GM18507 (cell line): ENCODE data around the gene PAFAH2.

ENCODE experiments used
- DNase-seq: peaks from one replicate; pipeline ENCODE4 v3.0.0; 2011; ENCODE audit warnings: low read depth; ENCODE audit not compliant: insufficient read length; ENCODE audit errors: extremely low spot score
- FAIRE-seq: peaks from 2 replicates; lab custom pipeline; 2011; peaks lifted over from hg19 to GRCh38; lab: Jason Lieb, UNC

The PAFAH2 gene

GRCh38 chr1:26016953-26017545 lies 19.2 kb upstream of the PAFAH2 start:
- DNase-seq (no peak), FAIRE-seq (no peak)

DNA sequence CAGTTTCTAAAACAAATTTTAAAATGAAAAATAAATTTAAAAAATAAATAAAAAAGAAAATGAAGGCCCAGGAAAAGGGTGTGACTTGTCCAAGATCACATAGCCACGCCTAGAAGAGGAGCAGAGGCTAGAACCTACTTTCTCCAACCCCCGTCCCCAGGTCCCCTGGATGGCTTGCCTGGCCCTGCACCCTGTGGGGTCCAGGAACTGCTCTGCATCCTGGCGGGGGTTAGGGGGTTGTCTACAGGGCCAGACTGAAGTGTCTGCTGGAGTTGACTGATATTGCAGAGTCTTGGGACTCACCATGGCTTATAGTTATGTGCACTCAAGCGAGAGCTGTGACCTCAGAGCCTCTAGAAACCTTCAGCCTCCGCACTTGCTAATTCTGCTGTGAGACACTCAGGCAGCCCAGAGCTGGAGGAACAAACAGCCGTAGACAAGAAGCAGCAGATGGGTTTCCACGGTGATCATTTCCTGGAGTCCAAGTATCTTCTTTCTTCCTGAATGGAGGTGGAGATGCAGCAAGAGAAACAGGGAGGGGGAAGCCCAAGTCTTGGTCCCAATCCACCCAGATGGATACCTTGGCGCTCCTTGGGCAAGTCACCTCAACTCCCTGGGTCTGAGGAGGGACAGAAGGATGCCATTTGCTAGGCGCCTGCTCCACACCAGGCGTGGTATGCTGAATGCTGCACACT lies 18.5 kb upstream of the PAFAH2 start:
- FAIRE-seq (no peak), DNase-seq (no peak)

DNA sequence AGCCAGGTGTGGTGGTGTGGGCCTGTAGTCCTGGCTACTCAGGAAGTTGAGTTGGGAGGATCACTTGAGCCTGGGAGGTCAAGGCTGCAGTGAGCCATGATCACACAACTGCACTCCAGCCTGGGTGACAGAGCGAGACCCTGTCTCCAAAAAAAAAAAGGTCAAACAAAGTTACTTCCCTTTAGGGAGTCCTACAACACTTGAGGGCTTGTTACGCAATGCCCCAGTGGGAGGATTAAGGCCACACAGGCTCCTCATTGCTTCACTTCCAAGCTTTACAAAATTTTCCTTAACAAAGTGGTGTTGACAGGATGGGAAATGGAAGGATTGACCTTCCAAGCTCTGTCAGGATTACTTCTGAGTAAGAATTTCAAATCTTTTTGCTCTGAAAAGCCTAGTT lies 17.5 kb upstream of the PAFAH2 start:
- DNase-seq (no peak), FAIRE-seq (no peak)

DNA sequence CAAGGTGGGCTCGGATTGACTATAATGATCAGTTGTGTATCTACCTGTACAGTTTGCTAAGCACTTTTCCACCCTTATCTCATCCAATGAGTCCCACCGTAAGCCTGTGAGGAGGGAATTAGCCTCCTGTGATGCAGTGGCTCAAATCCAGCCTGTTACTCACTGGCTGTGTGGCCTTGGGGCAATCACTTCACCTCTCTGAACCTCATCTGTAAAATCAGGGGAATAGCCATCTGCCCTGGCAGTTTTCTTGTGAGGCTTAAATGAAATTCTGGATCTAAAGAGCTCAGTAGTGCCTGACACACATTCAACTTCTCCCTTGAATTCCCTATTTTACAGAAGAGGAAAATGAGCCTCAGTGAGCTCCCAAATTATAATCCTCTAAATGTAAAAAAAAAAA lies 16.3 kb upstream of the PAFAH2 start:
- DNase-seq (no peak), FAIRE-seq (no peak)

DNA sequence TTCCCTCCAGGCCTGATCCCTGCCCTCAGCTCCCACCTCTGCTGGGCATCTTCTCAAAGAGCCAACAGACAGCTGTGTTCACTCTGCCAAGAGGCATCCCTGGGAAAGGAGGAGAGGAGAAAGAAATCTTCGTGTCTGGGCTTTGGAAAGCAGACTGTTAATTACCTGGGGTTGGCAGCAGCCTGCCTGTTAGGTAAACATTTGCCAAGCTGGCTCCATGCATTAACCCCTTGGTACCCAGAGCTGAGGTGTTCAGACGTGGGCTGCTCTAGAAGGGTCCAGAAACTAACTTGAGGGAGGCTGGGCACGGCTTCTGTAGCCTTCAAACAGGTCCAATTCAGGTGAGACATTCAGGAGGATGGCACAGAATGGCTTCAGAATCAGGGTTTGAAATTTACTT lies 15.0 kb upstream of the PAFAH2 start:
- FAIRE-seq, result no peak
- DNase-seq, result no peak

- FAIRE-seq, result no peak
- no peak for DNase-seq
Measured at GRCh38 chr1:26010825-26011224, 13.0 kb upstream of the PAFAH2 start.

DNA sequence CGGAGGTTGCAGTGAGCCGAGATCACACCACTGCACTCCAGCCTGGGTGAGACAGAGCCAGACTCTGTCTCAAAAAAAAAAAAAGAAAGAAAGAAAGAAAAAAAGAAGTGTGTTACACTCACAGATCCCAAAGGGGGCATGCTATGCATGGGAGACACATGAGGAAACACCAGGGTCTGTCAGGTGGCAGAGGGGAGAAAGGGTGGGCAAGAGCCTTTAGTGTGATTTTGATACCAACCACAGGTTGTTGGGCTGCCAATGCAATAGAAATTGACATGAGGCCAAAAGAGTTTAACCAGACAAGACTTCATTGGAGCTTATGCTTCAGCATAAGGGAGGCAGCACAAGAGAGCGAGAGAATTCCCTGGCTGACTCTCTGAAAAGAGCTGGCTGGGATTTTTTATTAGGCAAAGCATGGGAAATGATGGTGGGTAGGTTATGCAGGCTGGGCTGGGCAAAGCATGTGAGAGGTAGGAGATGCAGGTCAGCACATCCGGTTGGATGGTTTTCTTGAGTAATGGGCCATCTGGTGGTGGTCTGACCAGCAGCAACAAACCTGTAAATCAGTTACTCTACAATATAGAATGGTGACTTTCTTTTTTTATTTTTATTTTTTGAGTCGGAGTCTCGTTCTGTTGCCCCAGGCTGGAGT lies 12.1 kb upstream of the PAFAH2 start:
- no peak for DNase-seq
- no peak for FAIRE-seq

- FAIRE-seq, result no peak
Measured at GRCh38 chr1:26006710-26007109, 8.8 kb upstream of the PAFAH2 start.

GRCh38 chr1:26005434-26006105 lies 7.7 kb upstream of the PAFAH2 start:
- DNase-seq (no peak), FAIRE-seq (no peak)

More at GRCh38 chr1:26006710-26007109, 8.8 kb upstream of the PAFAH2 start:
- DNase-seq, result no peak

DNA sequence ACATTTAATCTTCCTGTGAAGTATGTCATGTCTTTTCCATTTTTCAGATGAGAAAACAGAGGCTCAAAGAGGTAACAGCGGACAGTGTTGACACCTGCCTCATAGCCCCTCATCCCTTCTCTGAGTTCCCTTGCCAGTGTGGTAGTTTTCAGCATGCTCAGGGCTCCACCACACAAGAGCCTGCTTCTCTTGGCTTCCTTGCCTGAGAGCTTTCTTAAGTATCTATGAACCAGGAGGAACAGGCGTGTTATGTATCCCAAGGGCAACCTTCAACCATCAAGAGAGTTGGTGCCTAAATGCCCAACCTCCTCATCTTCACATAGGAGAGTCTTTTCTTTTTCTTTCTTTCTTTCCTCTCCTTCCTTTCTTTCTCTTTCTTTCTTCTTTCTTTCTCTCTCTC lies 5.9 kb upstream of the PAFAH2 start:
- no peak for DNase-seq
- FAIRE-seq, result no peak

DNA sequence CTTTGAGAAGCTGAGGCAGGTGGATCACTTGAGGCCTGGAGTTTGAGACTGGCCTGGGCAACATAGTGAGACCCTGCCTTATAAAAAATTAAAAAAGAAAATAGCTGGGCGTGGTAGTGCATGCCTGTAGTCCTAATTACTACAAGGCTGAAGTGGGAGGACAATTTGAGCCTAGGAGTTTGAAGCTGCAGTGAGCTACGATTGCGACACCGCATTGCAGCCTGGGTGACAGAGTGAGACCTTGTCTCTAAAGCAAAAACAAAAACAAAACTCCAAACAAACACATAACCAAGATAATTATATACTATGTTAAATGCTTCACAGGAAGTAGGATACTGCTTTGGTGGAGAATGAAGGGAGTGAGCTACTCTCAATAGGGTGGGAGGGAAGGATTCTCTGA lies 5.4 kb upstream of the PAFAH2 start:
- DNase-seq (no peak), FAIRE-seq (no peak)

DNA sequence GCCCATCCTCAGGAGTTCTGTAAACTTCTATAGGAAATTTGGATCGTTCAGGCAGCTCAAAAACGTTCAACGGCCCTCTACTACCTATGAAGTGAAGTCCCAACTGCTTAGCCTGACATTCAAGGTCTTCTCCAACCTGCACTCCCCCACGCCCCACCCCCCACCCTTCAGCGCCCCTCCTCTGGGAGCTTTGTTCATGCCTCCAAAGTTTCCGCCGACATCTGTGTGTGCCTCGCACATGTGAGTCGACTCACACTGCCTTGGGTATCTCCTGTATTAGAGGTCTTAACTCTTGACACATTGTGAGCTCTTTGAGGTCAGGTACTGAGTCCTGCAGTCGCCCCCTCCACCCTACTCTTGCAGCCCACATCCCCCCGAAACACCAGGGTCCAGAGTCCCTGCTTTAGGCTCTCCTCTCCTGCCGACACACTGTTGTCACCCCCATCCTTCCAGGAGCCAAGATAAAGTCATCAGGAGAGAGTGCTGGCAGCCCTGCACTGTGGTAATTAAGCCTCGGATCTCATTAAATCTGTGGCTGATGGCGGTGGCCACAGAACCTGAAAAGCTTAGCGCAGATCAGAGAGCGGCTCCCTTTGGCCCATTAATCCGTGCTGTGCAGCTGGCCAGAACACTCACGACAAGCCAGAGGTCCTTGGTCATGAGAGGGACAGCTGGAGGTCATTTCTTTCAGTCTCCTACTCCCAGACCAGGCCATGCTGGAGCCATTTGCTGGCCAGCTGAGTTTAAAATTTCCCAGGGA lies 1.4 kb upstream of the PAFAH2 start:
- no peak for FAIRE-seq
- no peak for DNase-seq

DNA sequence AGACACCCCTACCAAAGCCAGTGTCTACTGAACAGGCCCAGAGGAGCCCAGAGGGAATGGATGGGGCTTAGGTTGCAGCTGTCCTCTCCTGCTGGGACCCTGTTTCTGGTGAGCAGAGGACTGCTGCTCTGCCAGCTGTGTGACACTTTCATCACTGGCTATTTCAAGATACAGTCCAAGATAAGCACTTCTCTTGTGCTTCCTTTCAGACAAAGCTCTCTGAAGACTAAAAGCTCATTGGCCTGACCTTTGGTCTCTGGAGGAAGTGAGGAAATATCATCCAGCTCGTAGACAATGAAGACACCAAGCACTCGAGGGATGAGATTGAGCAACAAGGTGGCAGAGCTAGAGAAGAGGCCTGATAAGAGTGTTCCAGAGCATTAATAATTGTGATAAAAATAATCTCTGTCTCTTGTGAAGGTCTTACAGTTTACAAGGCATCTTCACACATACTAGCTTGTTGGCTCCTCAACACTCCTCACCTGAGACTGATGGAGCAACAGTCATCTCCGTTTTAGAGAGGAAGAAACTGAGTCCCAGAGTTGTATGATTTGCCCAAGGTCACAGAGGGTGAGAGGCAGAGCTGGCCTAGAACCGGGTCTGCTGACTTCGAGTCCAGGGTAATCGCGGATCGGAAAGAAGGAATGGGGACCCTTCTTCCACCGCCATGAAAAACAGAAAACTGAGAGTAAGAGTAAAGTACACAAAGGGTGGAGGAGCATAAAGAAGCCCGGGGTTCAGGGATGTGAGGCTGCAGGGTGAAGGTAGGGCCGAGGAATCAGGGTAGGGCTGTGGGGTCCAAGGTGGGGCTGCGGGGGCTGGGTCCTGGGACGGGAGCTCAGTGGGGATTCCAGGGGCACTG lies 666 bp downstream of the PAFAH2 start:
- FAIRE-seq (peak; percentile 42), DNase-seq (no peak)

GRCh38 chr1:25994402-25995150 lies 3.3 kb downstream of the PAFAH2 start:
- no peak for FAIRE-seq
- DNase-seq, result no peak

- FAIRE-seq (no peak), DNase-seq (no peak)
Measured at GRCh38 chr1:25993197-25993951, 4.5 kb downstream of the PAFAH2 start.

- FAIRE-seq (no peak), DNase-seq (no peak)
Measured at GRCh38 chr1:25992689-25993171, 5.1 kb downstream of the PAFAH2 start.

- FAIRE-seq (no peak), DNase-seq (no peak)
Measured at GRCh38 chr1:25991937-25992688, 5.8 kb downstream of the PAFAH2 start.
